BE2C (cell line): ENCODE data around the gene KRIT1.

Experiments
- DNase-seq: peaks from one replicate; pipeline ENCODE4 v3.0.0-alpha.2; 2020
- H3K27me3 ChIP-seq: fragments of 250-450 bp; sonication (Bioruptor Pico); 2 replicates; pipeline ENCODE4 v1.5.1; 2020; ENCODE audit warnings: mild to moderate bottlenecking
- H3K36me3 ChIP-seq: fragments of 250-450 bp; sonication (Bioruptor Pico); 2 replicates; pipeline ENCODE4 v1.5.1; 2020; ENCODE audit warnings: mild to moderate bottlenecking
- H3K4me1 ChIP-seq: fragments of 250-450 bp; sonication (Bioruptor Pico); 2 replicates; pipeline ENCODE4 v1.5.1; 2020
- H3K4me3 ChIP-seq: 2 replicates; pipeline ENCODE4 v1.5.1; 2011; ENCODE audit warnings: low read depth, low read length
- H3K9me3 ChIP-seq: fragments of 250-450 bp; sonication (Bioruptor Pico); 2 replicates; pipeline ENCODE4 v1.5.1; 2020
- CTCF ChIP-seq: IDR thresholded peaks from 2 replicates; pipeline ENCODE4 v1.5.1; 2012; ENCODE audit warnings: mild to moderate bottlenecking, low read depth, low read length

The KRIT1 gene

GRCh38 chr7:92282930-92283329 is 37.2 kb upstream of the KRIT1 start:
- no peak for DNase-seq
- no peaks in the 10 kb centered on the region for H3K27me3 ChIP-seq
- H3K36me3 ChIP-seq: no peaks in the 10 kb centered on the region
- no peak overlapping the region for H3K4me3 ChIP-seq
- no peaks in the 10 kb centered on the region for H3K9me3 ChIP-seq
- H3K4me1 ChIP-seq: no peaks in the 10 kb centered on the region
- no peak for TF ChIP-seq CTCF

- Histone ChIP-seq H3K4me1 (no peaks in the 10 kb centered on the region), H3K27me3 (no peaks in the 10 kb centered on the region)
- no peak for TF ChIP-seq CTCF
Measured at GRCh38 chr7:92282221-92282814, 36.6 kb upstream of the KRIT1 start.

GRCh38 chr7:92281031-92281430 is 35.3 kb upstream of the KRIT1 start:
- DNase-seq: no peak
- Histone ChIP-seq H3K4me1 (no peaks in the 10 kb centered on the region), H3K4me3 (no peak overlapping the region), H3K9me3 (no peaks in the 10 kb centered on the region), H3K27me3 (no peaks in the 10 kb centered on the region), H3K36me3 (no peaks in the 10 kb centered on the region)
- TF ChIP-seq CTCF: no peak

More at GRCh38 chr7:92282221-92282814, 36.6 kb upstream of the KRIT1 start:
- no peaks in the 10 kb centered on the region for H3K36me3 ChIP-seq
- H3K9me3 ChIP-seq: no peaks in the 10 kb centered on the region
- no peak for DNase-seq
- H3K4me3 ChIP-seq: no peak overlapping the region

- no peak overlapping the region for H3K4me3 ChIP-seq
- no peaks in the 10 kb centered on the region for H3K4me1 ChIP-seq
- H3K9me3 ChIP-seq: no peaks in the 10 kb centered on the region
- H3K36me3 ChIP-seq: no peaks in the 10 kb centered on the region
- no peak for TF ChIP-seq CTCF
- DNase-seq: no peak
- H3K27me3 ChIP-seq: no peaks in the 10 kb centered on the region
Measured at GRCh38 chr7:92279396-92280031, 33.8 kb upstream of the KRIT1 start.

GRCh38 chr7:92276460-92276864 is 30.7 kb upstream of the KRIT1 start:
- no peak for DNase-seq
- Histone ChIP-seq H3K4me3 (no peak overlapping the region), H3K27me3 (no peaks in the 10 kb centered on the region), H3K9me3 (no peaks in the 10 kb centered on the region), H3K4me1 (no peaks in the 10 kb centered on the region), H3K36me3 (no peaks in the 10 kb centered on the region)
- no peak for TF ChIP-seq CTCF

DNA sequence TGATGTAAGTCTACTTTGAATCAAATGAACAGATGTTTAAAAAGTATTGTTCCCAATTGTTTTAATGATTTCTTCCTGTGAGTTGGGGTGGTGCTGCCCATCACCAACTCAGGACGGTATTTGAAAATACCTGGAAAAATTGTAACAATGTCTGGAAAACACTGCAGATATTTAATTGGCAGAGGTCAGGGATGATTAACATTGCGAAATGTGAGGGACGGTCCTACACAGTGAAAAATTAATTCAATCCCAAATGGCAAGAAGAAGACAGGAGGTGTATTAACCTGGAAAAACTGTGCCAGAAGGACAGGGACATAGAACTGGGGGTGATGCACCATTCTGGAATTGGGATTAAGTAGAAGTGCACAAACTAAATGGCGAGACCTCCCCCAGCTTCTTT is 29.6 kb upstream of the KRIT1 start:
- no peak for TF ChIP-seq CTCF
- H3K9me3 ChIP-seq: no peaks in the 10 kb centered on the region
- H3K27me3 ChIP-seq: no peaks in the 10 kb centered on the region
- no peak overlapping the region for H3K4me3 ChIP-seq
- H3K36me3 ChIP-seq: no peaks in the 10 kb centered on the region
- DNase-seq: no peak
- no peaks in the 10 kb centered on the region for H3K4me1 ChIP-seq
